HepG2 (cell line): ENCODE data around the gene MBD3. TPM values are rescaled to one million over a fixed set of nuclear protein-coding genes. Genes with fewer than 3 reads are reported as not detected.

Experiments
- AKNA ChIP-seq: sonication (generic); formaldehyde crosslinking; IDR thresholded peaks from 2 replicates; pipeline ENCODE4 v1.4.0; 2020; ENCODE audit warnings: missing genetic modification reagents, borderline replicate concordance
- ATAD3A ChIP-seq: sonication (generic); formaldehyde crosslinking; IDR thresholded peaks from 2 replicates; pipeline ENCODE4 v1.4.0; 2020; ENCODE audit warnings: missing genetic modification reagents
- ELF4 ChIP-seq: sonication (generic); formaldehyde crosslinking; IDR thresholded peaks from 2 replicates; pipeline ENCODE4 v1.5.0; 2020; ENCODE audit warnings: missing genetic modification reagents, mild to moderate bottlenecking, moderate library complexity, borderline replicate concordance
- GATAD1 ChIP-seq: IDR thresholded peaks from 2 replicates; pipeline ENCODE4 v1.6.1; 2016; ENCODE audit warnings: missing genetic modification reagents, missing compliant biosample characterization
- KLF11 ChIP-seq: IDR thresholded peaks from 2 replicates; pipeline ENCODE4 v1.6.1; 2016; ENCODE audit warnings: missing compliant biosample characterization
- LCORL ChIP-seq, 2 experiments: fragments of 450-650 bp in 1 of 2; sonication (generic) in 1 of 2; formaldehyde crosslinking in 1 of 2; IDR thresholded peaks; 2 replicates each; pipeline versions ENCODE4 v1.5.0 to v1.6.1; 2017 to 2020; ENCODE audit warnings: antibody characterized with exemption in 1 of 2, missing genetic modification reagents in 1 of 2
- MED13 ChIP-seq: sonication (generic); formaldehyde crosslinking; IDR thresholded peaks from 2 replicates; pipeline ENCODE4 v1.5.0; 2020; ENCODE audit warnings: missing genetic modification reagents
- MEF2D ChIP-seq: sonication (generic); formaldehyde crosslinking; IDR thresholded peaks from 2 replicates; pipeline ENCODE4 v1.5.1; 2020; ENCODE audit warnings: mild to moderate bottlenecking, missing genetic modification reagents
- MIER2 ChIP-seq: IDR thresholded peaks from 2 replicates; pipeline ENCODE4 v1.6.1; 2016; ENCODE audit warnings: missing biosample characterization, missing genetic modification reagents
- MIER3 ChIP-seq: IDR thresholded peaks from 2 replicates; pipeline ENCODE4 v1.6.1; 2016; ENCODE audit warnings: missing compliant biosample characterization, borderline replicate concordance
- MIXL1 ChIP-seq: IDR thresholded peaks from 2 replicates; pipeline ENCODE4 v1.6.1; 2016
- RBFOX2 ChIP-seq: fragments of 200-400 bp; formaldehyde crosslinking; IDR thresholded peaks from 2 replicates; pipeline ENCODE4 v1.6.1; 2017; ENCODE audit warnings: low read depth, mild to moderate bottlenecking, low read length
- SAFB2 ChIP-seq: sonication (generic); formaldehyde crosslinking; IDR thresholded peaks from 2 replicates; pipeline ENCODE4 v1.5.1; 2020; ENCODE audit warnings: missing genetic modification reagents, low read depth, mild to moderate bottlenecking, borderline replicate concordance
- SRSF4 ChIP-seq: fragments of 200-400 bp; formaldehyde crosslinking; IDR thresholded peaks from one replicate; pipeline ENCODE4 v1.6.1; 2018; ENCODE audit warnings: mild to moderate bottlenecking, low read depth, low read length, moderate library complexity; ENCODE audit not compliant: poor library complexity, severe bottlenecking
- TCF7 ChIP-seq: sonication (generic); IDR thresholded peaks from 2 replicates; pipeline ENCODE4 v1.6.1; 2016; ENCODE audit warnings: antibody characterized with exemption, low read depth
- ZFP62 ChIP-seq: sonication (generic); formaldehyde crosslinking; IDR thresholded peaks from 2 replicates; pipeline ENCODE4 v1.4.0; 2020; ENCODE audit warnings: missing genetic modification reagents
- ZFY ChIP-seq: sonication (generic); formaldehyde crosslinking; IDR thresholded peaks from 2 replicates; pipeline ENCODE4 v1.4.0; 2020; ENCODE audit warnings: missing genetic modification reagents
- ZNF17 ChIP-seq: sonication (generic); formaldehyde crosslinking; IDR thresholded peaks from 2 replicates; pipeline ENCODE4 v1.5.0; 2020; ENCODE audit warnings: mild to moderate bottlenecking, missing genetic modification reagents
- ZNF205 ChIP-seq: IDR thresholded peaks from 2 replicates; pipeline ENCODE4 v1.6.1; 2018; ENCODE audit warnings: missing biosample characterization, missing genetic modification reagents
- ZNF234 ChIP-seq: sonication (generic); formaldehyde crosslinking; conservative IDR thresholded peaks from 2 replicates; pipeline ENCODE4 v1.5.1; 2020; ENCODE audit warnings: mild to moderate bottlenecking, missing genetic modification reagents
- ZNF235 ChIP-seq: sonication (generic); formaldehyde crosslinking; IDR thresholded peaks from 2 replicates; pipeline ENCODE4 v1.8.1; 2023; ENCODE audit warnings: mild to moderate bottlenecking, missing genetic modification reagents, borderline replicate concordance
- ZNF331 ChIP-seq: sonication (generic); formaldehyde crosslinking; IDR thresholded peaks from 2 replicates; pipeline ENCODE4 v1.4.0; 2020; ENCODE audit warnings: missing genetic modification reagents
- polyA plus RNA-seq, 8 experiments: library from polyadenylated mRNA; depleted of rRNA in 3 of 8; stranded (reverse) in 7 of 8; unstranded in 1 of 8; fragments of >200 nt; fragmentation: Illumina TruSeq in 4 of 8; extraction: Trizol in 4 of 8; gene quantifications; 2 replicates each; pipeline versions ENCODE4 v1.2.1 to v1.2.3, GENCODE V29; 2011 to 2016; ENCODE audit warnings: low read depth in 4 of 8, missing spikeins in 1 of 8, mixed read lengths in 1 of 8; ENCODE audit not compliant: insufficient read depth in 1 of 8
- total RNA-seq, 5 experiments: library from RNA; depleted of rRNA; stranded (reverse); fragments of >200 nt; fragmentation: Illumina TruSeq; extraction: Trizol; gene quantifications; 2 replicates each; pipeline ENCODE4 v1.2.3, GENCODE V29; 2016; ENCODE audit warnings: low read depth in 1 of 5
- TF ChIP-seq, protein P1 (sequence below): IDR thresholded peaks from 2 replicates; pipeline ENCODE4 v1.6.1; 2012; ENCODE audit warnings: inconsistent platforms
- TF ChIP-seq, protein P2 (sequence below): sonication (generic); formaldehyde crosslinking; IDR thresholded peaks from 2 replicates; pipeline ENCODE4 v1.4.0; 2020; ENCODE audit warnings: mild to moderate bottlenecking, missing genetic modification reagents

The MBD3 gene
- total and polyA plus RNA-seq, 2 of the 13 experiments (the other 11 are each of a cell fraction or from before 2014, with no cell fraction given): 21.2 to 76.9 TPM

GRCh38 chr19:1590641-1591397 lies 1.8 kb downstream of the MBD3 start (continued):
- TF ChIP-seq, protein P1, sequence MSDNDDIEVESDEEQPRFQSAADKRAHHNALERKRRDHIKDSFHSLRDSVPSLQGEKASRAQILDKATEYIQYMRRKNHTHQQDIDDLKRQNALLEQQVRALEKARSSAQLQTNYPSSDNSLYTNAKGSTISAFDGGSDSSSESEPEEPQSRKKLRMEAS: peak; percentile 35; the same call in 1 of the 2 replicates
- TF ChIP-seq TCF7: no peak
- no peak for TF ChIP-seq MIER3 (CRISPR knock-in tag)
- TF ChIP-seq ZNF331: no peak
- no peak for TF ChIP-seq MEF2D (CRISPR knock-in tag)
- 0 out of 2 replicates have a peak, but pooled peaks have one; percentile 50 for TF ChIP-seq ZNF235
- TF ChIP-seq MIER2 (CRISPR knock-in tag): no peak
- no peak for TF ChIP-seq MIXL1 (CRISPR knock-in tag)
- no peak for TF ChIP-seq MED13 (CRISPR knock-in tag)
- no peak for TF ChIP-seq KLF11 (CRISPR knock-in tag)
- TF ChIP-seq GATAD1 (CRISPR knock-in tag): no peak
- no peak for TF ChIP-seq SRSF4
- no peak for TF ChIP-seq ELF4 (CRISPR knock-in tag)
- no peak for TF ChIP-seq ZFP62
- no peak for TF ChIP-seq SAFB2 (CRISPR knock-in tag)
- TF ChIP-seq ZNF234 (CRISPR knock-in tag): no peak
- no peak for TF ChIP-seq ZNF17 (CRISPR knock-in tag)
- TF ChIP-seq, protein P2, sequence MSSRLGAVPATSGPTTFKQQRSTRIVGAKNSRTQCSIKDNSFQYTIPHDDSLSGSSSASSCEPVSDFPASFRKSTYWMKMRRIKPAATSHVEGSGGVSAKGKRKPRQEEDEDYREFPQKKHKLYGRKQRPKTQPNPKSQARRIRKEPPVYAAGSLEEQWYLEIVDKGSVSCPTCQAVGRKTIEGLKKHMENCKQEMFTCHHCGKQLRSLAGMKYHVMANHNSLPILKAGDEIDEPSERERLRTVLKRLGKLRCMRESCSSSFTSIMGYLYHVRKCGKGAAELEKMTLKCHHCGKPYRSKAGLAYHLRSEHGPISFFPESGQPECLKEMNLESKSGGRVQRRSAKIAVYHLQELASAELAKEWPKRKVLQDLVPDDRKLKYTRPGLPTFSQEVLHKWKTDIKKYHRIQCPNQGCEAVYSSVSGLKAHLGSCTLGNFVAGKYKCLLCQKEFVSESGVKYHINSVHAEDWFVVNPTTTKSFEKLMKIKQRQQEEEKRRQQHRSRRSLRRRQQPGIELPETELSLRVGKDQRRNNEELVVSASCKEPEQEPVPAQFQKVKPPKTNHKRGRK: 0 out of 2 replicates have a peak, but pooled peaks have one; percentile 11
- TF ChIP-seq ZFY (CRISPR knock-in tag): no peak
- TF ChIP-seq ZNF205 (CRISPR knock-in tag): no peak
- no peak for TF ChIP-seq RBFOX2
- TF ChIP-seq LCORL (IDR thresholded peaks at IDR 0.05): no peak
- TF ChIP-seq LCORL (CRISPR knock-in tag; IDR thresholded peaks at IDR 0.05): 0 out of 2 replicates have a peak, but pooled peaks have one; percentile 7
- TF ChIP-seq ATAD3A: no peak
- TF ChIP-seq AKNA (CRISPR knock-in tag): no peak
